ENCODE measurements around the gene NANOS2.

- TF ChIP-seq MLXIP (CRISPR knock-in tag; IDR thresholded peaks at IDR 0.05; ENCODE audit: borderline replicate concordance) (no peak), KIAA2018 (CRISPR knock-in tag; IDR thresholded peaks at IDR 0.05; ENCODE audit: borderline replicate concordance) (no peak), ZNF24 (IDR thresholded peaks at IDR 0.05) (no peak), ZBTB26 (CRISPR knock-in tag; IDR thresholded peaks at IDR 0.05; ENCODE audit: borderline replicate concordance) (no peak), MAZ (IDR thresholded peaks at IDR 0.05; ENCODE audit: borderline replicate concordance, low read depth, low read length) (no peak), MAZ (CRISPR knock-in tag; IDR thresholded peaks at IDR 0.05; ENCODE audit: low read depth) (no peak), SKIL (CRISPR knock-in tag; IDR thresholded peaks at IDR 0.05; ENCODE audit: borderline replicate concordance) (no peak)
Observed at GRCh38 chr19:45865269-45865948, 49.2 kb downstream of the NANOS2 start.

Data from HepG2 (cell line).